HG03575 (cell line): ENCODE data around the gene GPC3.
"Not testable (repeated sequence)": the region's sequence is repeated elsewhere in the genome, so short reads cannot be mapped to it uniquely, and the experiment has no call there.

ENCODE experiments used
- ATAC-seq: cut with Tn5 transposase; IDR thresholded peaks from one replicate; pipeline ENCODE4 v1.9.1; 2021; ENCODE audit not compliant: unreplicated experiment, insufficient number of reproducible peaks, low FRiP score; ENCODE audit errors: extremely low read depth

GPC3 gene

DNA sequence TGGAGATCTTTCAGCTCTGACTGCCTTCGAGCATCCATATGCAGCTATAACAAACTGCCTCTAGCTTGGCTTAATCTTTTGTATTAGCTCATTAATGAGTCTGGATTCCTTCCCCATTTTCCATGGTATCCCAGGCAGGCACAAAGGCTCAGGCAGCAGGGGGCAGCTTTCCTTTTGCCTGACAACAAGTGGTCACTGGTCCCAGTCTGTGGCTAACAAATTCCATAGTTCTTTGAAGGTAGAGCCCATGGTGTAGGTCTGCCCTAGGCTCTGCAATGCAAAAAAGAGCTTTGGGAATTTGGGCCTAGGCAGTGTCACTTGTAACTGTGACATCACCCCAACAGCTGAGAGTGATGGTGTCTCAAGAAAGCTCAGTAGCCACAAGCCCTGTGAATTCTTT lies 335.7 kb downstream of the GPC3 start:
- no peak for ATAC-seq

DNA sequence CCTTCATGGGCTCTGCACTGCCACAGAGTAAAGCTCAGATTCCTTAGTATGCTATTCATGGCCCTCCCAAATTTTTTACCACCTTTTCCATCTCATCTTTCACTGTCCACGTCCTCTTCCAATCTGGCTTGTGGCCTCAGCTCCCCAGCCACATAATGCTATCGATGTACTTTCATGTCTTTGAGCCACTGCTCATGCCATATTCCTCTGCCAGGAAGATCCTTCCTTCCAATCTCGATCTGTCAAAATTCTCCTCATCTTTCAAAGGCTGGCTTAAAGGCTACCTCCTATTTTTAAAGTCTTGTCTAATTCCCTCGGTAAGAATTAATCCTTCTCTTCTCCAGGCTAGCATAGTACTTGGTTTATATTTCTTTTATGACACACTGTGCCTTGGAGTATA lies 336.8 kb downstream of the GPC3 start:
- ATAC-seq: no peak

DNA sequence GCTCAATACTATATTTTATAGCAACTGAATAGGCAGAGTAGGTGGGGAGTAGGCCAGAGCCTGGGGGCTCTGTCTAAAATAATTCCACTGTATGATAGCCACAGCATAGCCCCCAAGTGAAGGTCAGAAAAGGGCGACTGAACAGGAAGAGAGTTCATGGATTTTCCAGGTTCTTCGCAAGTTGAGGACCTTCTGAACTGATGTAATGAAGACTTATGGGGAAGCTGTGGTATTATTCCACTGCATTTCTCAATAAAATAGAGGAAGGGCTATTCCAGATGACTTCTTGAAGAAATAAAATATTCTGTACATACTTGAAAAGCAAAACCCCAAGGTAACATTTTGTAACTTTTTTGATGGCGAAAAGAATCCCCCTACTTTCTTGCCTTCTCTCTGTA lies 338.7 kb downstream of the GPC3 start:
- no peak for ATAC-seq

- no peak for ATAC-seq
These were observed 339.2 kb downstream of the GPC3 start for GRCh38 chrX:133645977-133646718.

DNA sequence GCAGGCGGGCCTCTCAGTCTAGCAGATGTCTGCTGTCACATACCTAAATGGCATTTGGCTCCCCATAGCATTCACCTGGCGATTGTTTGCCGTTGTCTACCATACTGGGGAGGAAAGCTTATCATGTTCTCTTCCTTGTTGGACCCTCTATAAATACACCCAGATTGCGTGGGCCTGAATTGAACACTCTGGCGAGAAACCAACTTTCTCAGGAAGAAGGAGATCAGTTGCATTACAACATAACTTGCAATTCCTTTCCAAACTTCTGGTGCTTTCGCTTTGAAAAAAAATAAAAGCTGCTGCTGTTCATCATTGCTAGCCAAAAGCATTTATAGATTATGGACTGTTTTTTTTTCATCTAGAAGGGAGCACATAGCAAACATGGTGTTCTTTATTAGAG lies 340.1 kb downstream of the GPC3 start:
- ATAC-seq: no peak

- ATAC-seq: no peak
These were observed 345.0 kb downstream of the GPC3 start for GRCh38 chrX:133640161-133641015.

- no peak for ATAC-seq
These were observed 345.7 kb downstream of the GPC3 start for GRCh38 chrX:133639726-133640125.

DNA sequence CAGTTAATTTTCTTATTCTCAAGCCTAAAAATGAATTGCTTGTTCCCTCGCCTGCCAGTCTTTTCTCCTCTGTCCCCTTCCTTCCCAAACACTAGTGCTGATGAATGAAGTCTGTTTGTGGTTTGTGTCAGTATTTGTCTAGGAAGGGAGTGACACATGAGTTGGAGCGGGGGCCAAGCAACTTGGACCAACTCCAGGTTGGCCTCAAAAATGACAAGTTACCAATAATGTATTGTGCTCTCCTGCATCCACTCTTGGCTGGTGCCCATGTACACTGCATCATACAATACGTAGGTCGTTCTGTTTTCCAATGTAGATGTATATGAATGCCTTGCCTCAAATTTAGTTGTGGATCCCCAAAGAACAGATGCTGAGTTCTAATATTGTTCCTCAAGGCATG lies 347.1 kb downstream of the GPC3 start:
- ATAC-seq: no peak

GRCh38 chrX:133637765-133638164 lies 347.6 kb downstream of the GPC3 start:
- no peak for ATAC-seq

- ATAC-seq: no peak
These were observed 349.4 kb downstream of the GPC3 start for GRCh38 chrX:133636009-133636408.

DNA sequence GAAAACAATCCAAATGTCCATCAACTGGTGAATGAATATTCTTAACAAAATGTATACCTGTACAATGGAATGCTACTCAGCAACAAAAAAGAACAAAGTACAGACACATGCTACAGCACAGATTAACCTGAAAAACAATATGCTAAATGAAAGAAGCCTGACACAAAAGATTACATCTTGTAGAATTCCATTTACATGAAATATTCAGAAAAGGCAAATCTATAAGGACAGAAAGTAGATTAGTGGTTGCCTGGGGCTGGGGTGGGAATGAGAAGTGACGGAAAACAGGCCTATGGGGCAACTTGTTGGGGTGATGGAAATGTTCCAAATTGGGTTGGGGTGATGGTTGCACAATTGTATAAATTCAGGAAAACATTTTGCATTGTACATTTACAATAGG lies 351.0 kb downstream of the GPC3 start:
- ATAC-seq: no peak

GRCh38 chrX:133633950-133634349 lies 351.4 kb downstream of the GPC3 start:
- ATAC-seq: no peak

DNA sequence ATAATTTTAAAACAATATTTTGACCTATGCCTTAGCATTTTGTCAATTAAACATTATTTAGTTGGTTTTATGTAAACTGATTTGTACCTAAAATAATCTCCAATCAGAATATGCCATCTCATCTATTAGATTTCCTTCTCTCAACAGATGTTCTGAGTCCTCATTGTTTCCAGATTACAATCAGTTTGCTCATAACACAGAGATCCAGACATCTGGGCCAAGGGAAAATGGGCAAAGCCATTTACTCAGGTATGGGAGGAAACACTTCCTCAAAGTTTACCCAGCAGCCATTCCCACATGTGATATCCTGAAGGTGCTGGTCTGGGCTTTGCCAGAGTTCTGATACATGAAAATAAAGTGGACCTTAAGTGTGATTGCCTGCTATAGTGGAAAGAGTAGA lies 352.2 kb downstream of the GPC3 start:
- no peak for ATAC-seq

- no peak for ATAC-seq
These were observed 355.0 kb downstream of the GPC3 start for GRCh38 chrX:133630362-133630761.

DNA sequence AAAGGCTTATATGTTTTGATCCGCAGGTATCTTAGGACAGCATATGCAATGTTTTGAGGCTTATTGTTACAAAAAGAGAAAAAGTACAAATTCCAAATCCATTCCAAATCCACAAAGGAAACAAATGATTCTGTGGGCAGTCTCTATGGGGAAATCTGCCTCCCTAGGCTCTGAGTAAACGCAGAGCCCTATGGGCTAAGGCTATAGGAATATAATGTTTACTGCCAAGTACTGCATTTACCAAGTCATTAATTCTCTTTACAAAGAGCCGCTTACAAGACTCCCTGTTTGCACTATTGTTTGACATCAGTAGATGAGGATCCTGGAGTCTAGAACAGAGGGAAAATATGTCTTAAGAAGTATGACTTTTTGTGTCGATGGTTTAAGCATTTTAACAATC lies 357.7 kb downstream of the GPC3 start:
- no peak for ATAC-seq

- ATAC-seq: not testable (repeated sequence)
These were observed 364.0 kb downstream of the GPC3 start for GRCh38 chrX:133621384-133621783.

DNA sequence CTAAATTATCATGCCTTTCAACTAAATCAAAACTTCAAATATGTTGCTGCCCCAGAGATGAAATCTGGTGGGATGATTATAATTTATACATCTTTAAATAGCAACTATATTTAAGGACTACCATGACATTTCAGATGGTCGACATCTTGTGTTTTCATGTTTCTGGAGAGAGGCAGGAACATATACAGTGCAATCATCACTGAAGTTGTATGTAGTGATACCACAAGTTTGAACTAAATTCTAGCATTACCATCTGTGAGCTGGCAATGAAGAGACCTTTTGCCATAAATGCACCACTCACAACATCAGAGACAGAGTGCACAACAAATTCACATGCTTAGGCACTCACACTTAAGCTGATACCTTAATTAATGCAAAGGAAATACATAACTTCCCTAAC lies 373.7 kb downstream of the GPC3 start:
- ATAC-seq: no peak

DNA sequence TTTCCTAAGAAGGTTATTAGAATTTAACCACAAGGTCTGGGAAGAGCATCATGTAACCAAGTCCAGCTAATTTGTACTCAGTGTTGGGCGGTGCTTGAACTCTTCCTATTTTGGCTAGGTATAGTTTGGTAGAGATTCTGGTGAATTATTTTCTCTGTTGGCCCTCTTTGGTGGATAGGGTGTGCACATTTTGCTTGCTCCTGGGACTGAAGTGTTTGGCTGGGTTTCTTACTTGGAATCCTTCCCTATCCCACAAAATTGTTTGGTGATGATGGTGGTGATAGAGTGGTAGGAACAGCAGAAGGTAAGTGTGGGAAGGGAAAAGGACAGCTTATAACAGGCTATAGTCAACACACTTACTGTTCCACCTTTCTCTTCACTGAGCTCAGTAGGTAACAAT lies 375.3 kb downstream of the GPC3 start:
- no peak for ATAC-seq

DNA sequence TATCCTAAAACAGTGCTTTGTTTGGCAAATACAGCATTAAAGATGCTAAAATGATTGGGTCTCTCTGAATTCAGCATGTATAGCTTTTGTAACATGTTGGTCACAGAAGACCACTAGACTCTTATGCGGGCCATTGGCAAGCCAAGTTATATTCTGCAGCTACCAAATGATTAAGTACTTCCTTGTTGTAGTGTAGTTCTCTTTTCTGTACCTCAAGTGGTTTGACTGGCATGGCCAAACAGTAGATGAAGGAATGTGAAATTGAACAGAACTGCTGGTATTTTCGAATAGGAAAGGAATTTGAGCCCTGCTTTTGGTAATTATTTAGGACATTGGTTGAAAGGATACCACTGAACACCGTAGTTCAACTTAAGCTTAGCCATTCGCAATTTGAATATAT lies 376.2 kb downstream of the GPC3 start:
- no peak for ATAC-seq

DNA sequence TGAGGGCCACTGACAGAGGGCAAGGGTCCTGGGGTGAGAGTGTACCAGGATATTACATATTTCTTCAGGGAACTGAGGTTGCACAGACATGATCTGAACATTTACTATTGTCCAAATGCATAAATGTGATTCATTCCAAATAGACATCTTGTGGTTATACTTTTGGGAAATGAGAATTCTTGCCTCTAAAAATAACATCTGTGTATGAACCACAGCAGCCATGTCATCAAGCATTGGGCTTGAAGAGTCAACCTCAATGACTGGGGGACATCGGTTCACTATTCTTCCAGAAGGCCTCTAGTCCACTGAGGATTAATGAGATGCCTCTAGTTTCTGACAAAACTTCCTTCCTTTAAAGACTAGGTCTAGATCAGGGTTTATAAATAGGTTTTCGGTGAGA lies 377.0 kb downstream of the GPC3 start:
- no peak for ATAC-seq
